ENCODE results near the gene TNFRSF8. TPM values are rescaled to one million over a fixed set of nuclear protein-coding genes. Genes with fewer than 3 reads are reported as not detected.

The TNFRSF8 gene
- total RNA-seq, 1 experiment from 2014 or later: 20.8 TPM

- no peak for TF ChIP-seq ARID4B (CRISPR knock-in tag; IDR thresholded peaks at IDR 0.05; ENCODE audit: borderline replicate concordance)
- TF ChIP-seq ATF1 (CRISPR knock-in tag; IDR thresholded peaks at IDR 0.05): no peak
- TF ChIP-seq SP1 (CRISPR knock-in tag; conservative IDR thresholded peaks at IDR 0.05): no peak
- no peak for TF ChIP-seq TEAD4 (CRISPR knock-in tag; IDR thresholded peaks at IDR 0.05)
- TF ChIP-seq E2F4 (CRISPR knock-in tag; IDR thresholded peaks at IDR 0.05; ENCODE audit: borderline replicate concordance, low read depth): no peak
- TF ChIP-seq MXD4 (CRISPR knock-in tag; IDR thresholded peaks at IDR 0.05; ENCODE audit: borderline replicate concordance): no peak
- no peak for TF ChIP-seq NR1H2 (CRISPR knock-in tag; IDR thresholded peaks at IDR 0.05)
- TF ChIP-seq PRRX2 (CRISPR knock-in tag; IDR thresholded peaks at IDR 0.05): no peak
- TF ChIP-seq ZNF232 (CRISPR knock-in tag; IDR thresholded peaks at IDR 0.05): no peak
- TF ChIP-seq MYBL2 (CRISPR knock-in tag; IDR thresholded peaks at IDR 0.05): no peak
Observed at GRCh38 chr1:12144969-12145368, 81.9 kb downstream of the TNFRSF8 start (continued).

- Mint-ChIP-seq H3K27me3 (ENCODE audit: low read depth) (peaks cover 7% of the 10 kb centered on the region), H3K36me3 (peaks cover 9% of the 10 kb centered on the region; the same call in 1 of the 2 replicates), H3K27ac (0 out of 2 replicates have a peak overlapping the region, but pooled peaks have one; percentile 1), H3K9me3 (peaks cover 3% of the 10 kb centered on the region; the same call in 1 of the 2 replicates), H3K4me1 (peaks cover 8% of the 10 kb centered on the region), H3K4me3 (no peak overlapping the region)
- ChIA-PET CTCF (interaction anchor here (0.8 to 2.0 kb wide), 4 partner anchors 21 to 130 kb away, joined by 3 to 10 read pairs (median 4); no protein-coding TSS in a partner anchor), POLR2A (no interaction called here)
- ATAC-seq (no peak), DNase-seq (ENCODE audit: low spot score) (no peak)
- TF ChIP-seq MAX (CRISPR knock-in tag; IDR thresholded peaks at IDR 0.05) (no peak), CDX4 (CRISPR knock-in tag; IDR thresholded peaks at IDR 0.05; ENCODE audit: borderline replicate concordance) (no peak), TP53 (CRISPR knock-in tag; IDR thresholded peaks at IDR 0.05) (no peak), ESRRA (CRISPR knock-in tag; IDR thresholded peaks at IDR 0.05; ENCODE audit: borderline replicate concordance) (no peak), PRRX2 (CRISPR knock-in tag; IDR thresholded peaks at IDR 0.05) (no peak), GTF2I (CRISPR knock-in tag; conservative IDR thresholded peaks at IDR 0.05) (no peak)
Observed at GRCh38 chr1:12145616-12146342, 82.7 kb downstream of the TNFRSF8 start.

- ATAC-seq: no peak
- ChIA-PET POLR2A (no interaction called here), CTCF (interaction anchor here (0.8 to 2.0 kb wide), 8 partner anchors 22 to 130 kb away, joined by 3 to 16 read pairs (median 4); partner anchors contain the start of gene MIIP)
- peak overlapping the region; percentile 1 for H3K27ac Mint-ChIP-seq
- H3K27me3 Mint-ChIP-seq (ENCODE audit: low read depth): peaks cover 10% of the 10 kb centered on the region
- H3K4me3 Mint-ChIP-seq: no peak overlapping the region
- peaks cover 8% of the 10 kb centered on the region for H3K4me1 Mint-ChIP-seq
- H3K36me3 Mint-ChIP-seq: peaks cover 9% of the 10 kb centered on the region; the same call in 1 of the 2 replicates
- no peak for DNase-seq (ENCODE audit: low spot score)
- H3K9me3 Mint-ChIP-seq: peaks cover 3% of the 10 kb centered on the region; the same call in 1 of the 2 replicates
- TF ChIP-seq MAX (CRISPR knock-in tag; IDR thresholded peaks at IDR 0.05): no peak
- TF ChIP-seq STAT6 (CRISPR knock-in tag; conservative IDR thresholded peaks at IDR 0.05; ENCODE audit: low read depth): no peak
- no peak for TF ChIP-seq CDX4 (CRISPR knock-in tag; IDR thresholded peaks at IDR 0.05; ENCODE audit: borderline replicate concordance)
- TF ChIP-seq ZNF423 (CRISPR knock-in tag; IDR thresholded peaks at IDR 0.05): no peak
- TF ChIP-seq SMAD4 (CRISPR knock-in tag; IDR thresholded peaks at IDR 0.05): no peak
- no peak for TF ChIP-seq MYBL2 (CRISPR knock-in tag; IDR thresholded peaks at IDR 0.05)
- TF ChIP-seq JUN (CRISPR knock-in tag; IDR thresholded peaks at IDR 0.05): no peak
- no peak for TF ChIP-seq FOXK1 (CRISPR knock-in tag; IDR thresholded peaks at IDR 0.05)
Observed at GRCh38 chr1:12146343-12147112, 83.4 kb downstream of the TNFRSF8 start.
